ENCODE measurements around the gene RTRAF. TPM values are rescaled to one million over a fixed set of nuclear protein-coding genes. Genes with fewer than 3 reads are reported as not detected.

Gene RTRAF
- total RNA-seq, 1 experiment from 2014 or later = 300 TPM

DNA sequence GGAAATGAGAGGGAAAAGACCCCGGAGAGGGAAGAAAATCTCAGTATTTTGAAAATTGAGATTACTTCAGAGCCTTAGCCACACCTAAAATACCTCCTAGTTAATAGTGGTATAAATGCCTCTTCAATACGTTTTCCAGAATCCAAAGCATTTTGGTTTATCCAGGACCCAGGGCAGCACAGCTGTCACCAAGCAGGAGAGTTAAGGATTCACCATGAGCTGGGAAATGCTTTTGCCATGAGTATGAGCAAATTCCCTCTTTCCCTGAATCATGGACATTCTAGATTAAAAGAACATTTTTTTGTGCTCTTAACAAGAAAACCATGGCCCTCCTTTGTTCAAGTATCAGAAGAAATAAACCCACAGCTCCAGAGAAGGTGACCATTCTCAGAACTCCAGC is 21.8 kb upstream of the RTRAF start:
- POLR2A ChIA-PET (ENCODE audit: unreplicated experiment) = no interaction called here
- DNase-seq = no peak

DNA sequence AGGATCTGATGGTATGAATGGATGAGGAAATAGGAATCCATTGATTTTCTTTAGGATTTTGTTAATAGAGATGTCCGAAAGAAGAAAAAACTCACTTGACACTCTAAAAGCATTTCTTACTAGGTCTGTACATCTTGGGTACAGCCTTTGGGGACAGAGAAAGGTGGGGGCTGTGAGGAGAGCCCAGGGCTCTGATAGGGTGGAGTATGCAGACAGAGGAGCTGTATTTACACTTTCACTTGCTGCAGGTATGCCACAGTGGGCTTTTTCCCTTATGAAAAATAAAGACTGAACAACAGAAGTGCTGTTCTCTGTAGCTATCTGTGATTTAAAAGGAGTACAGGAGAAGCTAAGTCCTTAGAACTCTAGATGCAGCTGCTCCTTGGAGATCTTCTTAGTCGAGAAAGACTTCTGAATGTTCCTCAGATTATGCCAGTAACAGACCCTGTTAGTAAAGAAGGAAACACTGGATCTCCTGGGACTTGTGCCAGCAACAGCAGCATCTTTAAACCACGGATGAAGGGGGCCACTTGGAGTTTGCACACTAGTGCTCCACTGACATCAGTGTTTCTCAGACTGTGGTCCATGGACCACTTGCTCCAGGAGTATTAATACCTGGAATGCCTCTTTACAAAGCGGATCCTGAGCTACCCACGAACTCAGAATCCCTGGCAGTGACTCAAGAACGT is 19.4 kb upstream of the RTRAF start:
- BruUV-seq (replicated peaks) = no TSS peak
- ChIA-PET CTCF (no interaction called here), POLR2A (ENCODE audit: unreplicated experiment) (interaction anchor here (0.6 kb wide), 1 partner anchor 231 kb away, joined by 3 read pairs; no protein-coding TSS in a partner anchor)
- Histone ChIP-seq H3K27me3 (ENCODE audit: low read length) (no peaks in the 10 kb centered on the region), H3K36me3 (ENCODE audit: low read depth, low read length) (no peaks in the 10 kb centered on the region), H3K27ac (ENCODE audit: low read length) (no peak overlapping the region), H3K9me2 (replicated peaks; ENCODE audit: low read length) (no peaks in the 10 kb centered on the region), H3K9me3 (ENCODE audit: low read length) (no peaks in the 10 kb centered on the region), H2AFZ (ENCODE audit: low read length) (no peak overlapping the region), H3K4me1 (ENCODE audit: insufficient read depth, low read length) (no peaks in the 10 kb centered on the region), H4K20me1 (ENCODE audit: low read length) (no peaks in the 10 kb centered on the region), H3K9ac (ENCODE audit: low read length) (no peak overlapping the region), H3K4me2 (ENCODE audit: low read length) (no peak overlapping the region), H3K79me2 (ENCODE audit: low read length) (no peaks in the 10 kb centered on the region), H3F3A (ENCODE audit: low read length, unreplicated experiment) (no peaks in the 10 kb centered on the region), H3K4me3 (ENCODE audit: low read length) (no peak overlapping the region)
- intact Hi-C loops (cut with micrococcal nuclease) = loop anchor here (10.0 kb wide), 1 partner anchor 315 kb away; the partner anchor contains the start of gene FRMD6
- DNase-seq (no peak), ATAC-seq (no peak)
- TF ChIP-seq EZH2phosphoT487 (IDR thresholded peaks at IDR 0.05; ENCODE audit: borderline replicate concordance, low read length) (no peak), EZH2 (IDR thresholded peaks at IDR 0.05; ENCODE audit: low read length, unreplicated experiment) (no peak)
- TF ChIP-seq, protein P1, sequence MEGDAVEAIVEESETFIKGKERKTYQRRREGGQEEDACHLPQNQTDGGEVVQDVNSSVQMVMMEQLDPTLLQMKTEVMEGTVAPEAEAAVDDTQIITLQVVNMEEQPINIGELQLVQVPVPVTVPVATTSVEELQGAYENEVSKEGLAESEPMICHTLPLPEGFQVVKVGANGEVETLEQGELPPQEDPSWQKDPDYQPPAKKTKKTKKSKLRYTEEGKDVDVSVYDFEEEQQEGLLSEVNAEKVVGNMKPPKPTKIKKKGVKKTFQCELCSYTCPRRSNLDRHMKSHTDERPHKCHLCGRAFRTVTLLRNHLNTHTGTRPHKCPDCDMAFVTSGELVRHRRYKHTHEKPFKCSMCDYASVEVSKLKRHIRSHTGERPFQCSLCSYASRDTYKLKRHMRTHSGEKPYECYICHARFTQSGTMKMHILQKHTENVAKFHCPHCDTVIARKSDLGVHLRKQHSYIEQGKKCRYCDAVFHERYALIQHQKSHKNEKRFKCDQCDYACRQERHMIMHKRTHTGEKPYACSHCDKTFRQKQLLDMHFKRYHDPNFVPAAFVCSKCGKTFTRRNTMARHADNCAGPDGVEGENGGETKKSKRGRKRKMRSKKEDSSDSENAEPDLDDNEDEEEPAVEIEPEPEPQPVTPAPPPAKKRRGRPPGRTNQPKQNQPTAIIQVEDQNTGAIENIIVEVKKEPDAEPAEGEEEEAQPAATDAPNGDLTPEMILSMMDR (conservative IDR thresholded peaks at IDR 0.05; ENCODE audit: low read depth, low read length) = no peak

More for the DNA sequence above, 21.8 kb upstream of the RTRAF start:
- Histone ChIP-seq H3K4me2 (ENCODE audit: low read length) (no peak overlapping the region), H3K27me3 (ENCODE audit: low read length) (no peaks in the 10 kb centered on the region), H3K36me3 (ENCODE audit: low read depth, low read length) (no peaks in the 10 kb centered on the region), H2AFZ (ENCODE audit: low read length) (no peak overlapping the region), H3K4me1 (ENCODE audit: insufficient read depth, low read length) (no peaks in the 10 kb centered on the region), H3K79me2 (ENCODE audit: low read length) (no peaks in the 10 kb centered on the region), H4K20me1 (ENCODE audit: low read length) (no peaks in the 10 kb centered on the region), H3K4me3 (ENCODE audit: low read length) (no peak overlapping the region), H3K27ac (ENCODE audit: low read length) (no peak overlapping the region), H3F3A (ENCODE audit: low read length, unreplicated experiment) (no peaks in the 10 kb centered on the region), H3K9ac (ENCODE audit: low read length) (no peak overlapping the region), H3K9me3 (ENCODE audit: low read length) (no peaks in the 10 kb centered on the region), H3K9me2 (replicated peaks; ENCODE audit: low read length) (no peaks in the 10 kb centered on the region)
- CTCF ChIA-PET = interaction anchor here (0.6 kb wide), 1 partner anchor 11 kb away, joined by 3 read pairs; no protein-coding TSS in a partner anchor
- TF ChIP-seq EZH2phosphoT487 (IDR thresholded peaks at IDR 0.05; ENCODE audit: borderline replicate concordance, low read length) = no peak
- TF ChIP-seq EZH2 (IDR thresholded peaks at IDR 0.05; ENCODE audit: low read length, unreplicated experiment) = no peak
- TF ChIP-seq, protein P1 (conservative IDR thresholded peaks at IDR 0.05; ENCODE audit: low read depth, low read length) = no peak
- ATAC-seq = no peak
- intact Hi-C loops (cut with micrococcal nuclease) = no loop called here
- BruUV-seq (replicated peaks) = no TSS peak

DNA sequence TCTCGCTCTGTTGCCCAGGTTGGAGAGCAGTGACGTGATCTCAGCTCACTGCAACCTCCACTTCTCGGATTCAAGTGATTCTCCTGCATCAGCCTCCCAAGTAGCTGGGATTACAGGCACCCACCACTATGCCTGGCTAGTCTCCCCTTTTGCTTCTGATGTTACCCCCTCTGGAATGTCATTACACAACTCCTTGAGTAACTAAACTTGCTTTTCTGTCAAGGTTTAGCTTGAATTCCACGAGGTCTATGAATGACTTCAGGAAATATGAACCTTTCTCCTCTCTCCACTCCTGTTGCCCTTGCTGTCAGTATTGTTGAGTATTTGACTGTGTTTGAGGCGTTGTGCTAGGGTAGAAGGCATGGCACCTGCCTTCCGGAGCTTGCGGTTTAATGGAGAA is 16.8 kb upstream of the RTRAF start:
- CTCF ChIA-PET = no interaction called here

More for the DNA sequence above, 16.8 kb upstream of the RTRAF start:
- POLR2A ChIA-PET (ENCODE audit: unreplicated experiment) = no interaction called here
- Histone ChIP-seq H3K9ac (ENCODE audit: low read length) (no peak overlapping the region), H3K9me3 (ENCODE audit: low read length) (no peaks in the 10 kb centered on the region), H3K27ac (ENCODE audit: low read length) (no peak overlapping the region), H3K9me2 (replicated peaks; ENCODE audit: low read length) (no peaks in the 10 kb centered on the region), H3F3A (ENCODE audit: low read length, unreplicated experiment) (no peaks in the 10 kb centered on the region), H3K4me1 (ENCODE audit: insufficient read depth, low read length) (no peaks in the 10 kb centered on the region), H3K4me3 (ENCODE audit: low read length) (no peak overlapping the region), H3K27me3 (ENCODE audit: low read length) (no peaks in the 10 kb centered on the region), H4K20me1 (ENCODE audit: low read length) (no peaks in the 10 kb centered on the region), H2AFZ (ENCODE audit: low read length) (no peak overlapping the region), H3K79me2 (ENCODE audit: low read length) (no peaks in the 10 kb centered on the region), H3K36me3 (ENCODE audit: low read depth, low read length) (no peaks in the 10 kb centered on the region), H3K4me2 (ENCODE audit: low read length) (no peak overlapping the region)
- no peak for TF ChIP-seq EZH2 (IDR thresholded peaks at IDR 0.05; ENCODE audit: low read length, unreplicated experiment)
- TF ChIP-seq, protein P1 (conservative IDR thresholded peaks at IDR 0.05; ENCODE audit: low read depth, low read length) = no peak
- TF ChIP-seq EZH2phosphoT487 (IDR thresholded peaks at IDR 0.05; ENCODE audit: borderline replicate concordance, low read length) = no peak
- ATAC-seq (no peak), DNase-seq (no peak)
- BruUV-seq (replicated peaks) = no TSS peak
- intact Hi-C loops (cut with micrococcal nuclease) = loop anchor here (10.0 kb wide), 1 partner anchor 318 kb away; the partner anchor contains the start of gene FRMD6
